CD4-positive, alpha-beta memory T cell (primary cell): ENCODE results near the gene EVX2. TPM values are rescaled to one million over a fixed set of nuclear protein-coding genes. Genes with fewer than 3 reads are reported as not detected.

ENCODE experiments used
- CTCF ChIA-PET: fragments of 350-600 bp; sonication (Branson Sonifier 250); formaldehyde crosslinking; loops from one replicate; lab custom pipeline; 2021; ENCODE audit warnings: inconsistent platforms; ENCODE audit not compliant: partially characterized antibody; lab: Charles Lee
- POLR2A ChIA-PET: fragments of 350-600 bp; sonication (Branson Sonifier 250); formaldehyde crosslinking; loops from one replicate; lab custom pipeline; 2021; ENCODE audit not compliant: partially characterized antibody; lab: Charles Lee
- DNase-seq, 5 donors: peaks; one replicate each; pipeline versions ENCODE4 v3.0.0 to v3.0.0-alpha.2; 2020 to 2022; ENCODE audit warnings: mixed read lengths in 1 of 5
- H3K27ac ChIP-seq: one replicate; pipeline ENCODE4 v1.7.0; 2013; ENCODE audit warnings: low read depth, low read length
- H3K27me3 ChIP-seq: 2 replicates; pipeline ENCODE4 v1.7.0; 2013; ENCODE audit warnings: mild to moderate bottlenecking, low read length, moderate library complexity; ENCODE audit not compliant: insufficient read depth
- H3K36me3 ChIP-seq: 2 replicates; pipeline ENCODE4 v1.7.0; 2013; ENCODE audit warnings: mild to moderate bottlenecking, low read length, moderate library complexity; ENCODE audit not compliant: insufficient read depth
- H3K4me1 ChIP-seq: 2 replicates; pipeline ENCODE4 v1.7.0; 2013; ENCODE audit warnings: mild to moderate bottlenecking, low read length, moderate library complexity; ENCODE audit not compliant: insufficient read depth
- H3K4me3 ChIP-seq, 2 donors: one replicate each; pipeline ENCODE4 v1.7.0; 2013; ENCODE audit warnings: low read length in 2 of 2, mild to moderate bottlenecking in 1 of 2
- H3K9me3 ChIP-seq, 2 donors: one replicate each; pipeline ENCODE4 v1.7.0; 2013; ENCODE audit warnings: low read length in 2 of 2, control low read depth in 1 of 2; ENCODE audit not compliant: control insufficient read depth in 1 of 2
- H3K27ac Mint-ChIP-seq, 7 donors: one replicate each; pipeline ENCODE4 v1.8.0; 2020 to 2021; ENCODE audit warnings: mixed read lengths in 7 of 7, mild to moderate bottlenecking in 6 of 7, inconsistent platforms in 3 of 7, moderate library complexity in 3 of 7
- H3K27me3 Mint-ChIP-seq, 2 donors: one replicate each; pipeline ENCODE4 v1.8.0; 2020 to 2021; ENCODE audit warnings: mixed read lengths in 2 of 2
- H3K36me3 Mint-ChIP-seq, 2 donors: one replicate each; pipeline ENCODE4 v1.8.0; 2020 to 2021; ENCODE audit warnings: mixed read lengths in 2 of 2, inconsistent platforms in 1 of 2, mild to moderate bottlenecking in 1 of 2
- H3K4me1 Mint-ChIP-seq, 4 donors: one replicate each; pipeline ENCODE4 v1.8.0; 2020 to 2021; ENCODE audit warnings: mixed read lengths in 4 of 4, mild to moderate bottlenecking in 1 of 4
- H3K4me3 Mint-ChIP-seq, 8 donors: one replicate each; pipeline ENCODE4 v1.8.0; 2020 to 2021; ENCODE audit warnings: mixed read lengths in 8 of 8, mild to moderate bottlenecking in 7 of 8, moderate library complexity in 6 of 8, inconsistent platforms in 3 of 8
- H3K9me3 Mint-ChIP-seq, 8 donors: one replicate each; pipeline ENCODE4 v1.8.0; 2020 to 2021; ENCODE audit warnings: mixed read lengths in 8 of 8, mild to moderate bottlenecking in 5 of 8, inconsistent platforms in 3 of 8, moderate library complexity in 1 of 8
- intact Hi-C: fragments of 100-400 bp; cut with micrococcal nuclease; formaldehyde crosslinking; loops from one replicate; pipeline ENCODE4 v1.15.1; 2023
- polyA plus RNA-seq, 2 donors: library from polyadenylated mRNA; unstranded; fragments of 300-500 nt; fragmentation: Illumina TruSeq; gene quantifications; one replicate each; pipeline ENCODE4 v1.2.3, GENCODE V29; 2021
- total RNA-seq, 2 experiments: library from RNA; stranded (reverse); gene quantifications; one replicate each; pipeline ENCODE4 v1.2.3, GENCODE V29; 2021

EVX2 gene
- total and polyA plus RNA-seq, 4 experiments from 2014 or later: not detected

- DNase-seq: peak; percentile 56 to 64 (median 58)
- Histone ChIP-seq H3K27me3 (peaks cover 78% of the 10 kb centered on the region), H3K4me3 (no peak overlapping the region), H3K9me3 (no peaks in the 10 kb centered on the region), H3K27ac (no peak overlapping the region), H3K4me1 (peaks cover 38% of the 10 kb centered on the region), H3K36me3 (no peaks in the 10 kb centered on the region)
- CTCF ChIA-PET: interaction anchor here (0.6 to 4.3 kb wide), 37 partner anchors 9 to 1636 kb away, joined by 3 to 127 read pairs (median 4); no protein-coding TSS in a partner anchor
- POLR2A ChIA-PET: interaction anchor here (0.9 to 2.2 kb wide), 2 partner anchors 328 to 1022 kb away, joined by 3 to 12 read pairs; no protein-coding TSS in a partner anchor
- intact Hi-C loops: loop anchor here (1.0 to 5.0 kb wide), 7 partner anchors 328 to 1290 kb away; no protein-coding TSS in a partner anchor
- Mint-ChIP-seq H3K36me3 (peaks cover 0 to 4% of the 10 kb centered on the region in 2 donors), H3K4me3 (peak overlapping the region in 2 of 8 donors; percentile 7 to 17), H3K4me1 (peaks cover 10 to 45% (median 27%) of the 10 kb centered on the region in 4 donors), H3K27me3 (peaks cover 61 to 63% of the 10 kb centered on the region in 2 donors), H3K9me3 (peaks cover 0 to 40% (median 10%) of the 10 kb centered on the region in 8 donors), H3K27ac (peak overlapping the region in 2 of 7 donors; percentile 31 to 89)
Measured at GRCh38 chr2:176126929-176127773, 43.4 kb upstream of the EVX2 start.

GRCh38 chr2:176125772-176126054, 42.0 kb upstream of the EVX2 start:
- Mint-ChIP-seq H3K4me1 (peaks cover 4 to 38% (median 24%) of the 10 kb centered on the region in 4 donors), H3K27ac (peak overlapping the region in 2 of 7 donors; percentile 19 to 89), H3K4me3 (peak overlapping the region in 1 of 8 donors; percentile 44), H3K27me3 (peaks cover 57 to 59% of the 10 kb centered on the region in 2 donors), H3K36me3 (peaks cover 0 to 5% of the 10 kb centered on the region in 2 donors), H3K9me3 (peaks cover 0 to 35% (median 2%) of the 10 kb centered on the region in 8 donors)
- ChIA-PET POLR2A (interaction anchor here (2.2 kb wide), 1 partner anchor 329 kb away, joined by 12 read pairs; no protein-coding TSS in a partner anchor), CTCF (interaction anchor here (0.8 to 4.3 kb wide), 6 partner anchors 15 to 1035 kb away, joined by 3 to 72 read pairs (median 6); no protein-coding TSS in a partner anchor)
- peaks cover 80% of the 10 kb centered on the region for H3K27me3 ChIP-seq
- no peak for DNase-seq
- no peaks in the 10 kb centered on the region for H3K9me3 ChIP-seq
- no peak overlapping the region for H3K4me3 ChIP-seq
- intact Hi-C loops: loop anchor here (2.0 to 5.0 kb wide), 2 partner anchors 1037 to 1291 kb away; no protein-coding TSS in a partner anchor
- no peaks in the 10 kb centered on the region for H3K36me3 ChIP-seq
- peaks cover 30% of the 10 kb centered on the region for H3K4me1 ChIP-seq
- no peak overlapping the region for H3K27ac ChIP-seq

- ChIA-PET POLR2A (interaction anchor here (2.2 kb wide), 1 partner anchor 330 kb away, joined by 12 read pairs; no protein-coding TSS in a partner anchor), CTCF (interaction anchor here (0.8 to 4.3 kb wide), 7 partner anchors 15 to 1036 kb away, joined by 3 to 72 read pairs (median 5); no protein-coding TSS in a partner anchor)
- H3K36me3 ChIP-seq: no peaks in the 10 kb centered on the region
- H3K27me3 ChIP-seq: peaks cover 82% of the 10 kb centered on the region
- Mint-ChIP-seq H3K4me3 (peak overlapping the region in 2 of 8 donors; percentile 11 to 44), H3K27me3 (peaks cover 61 to 63% of the 10 kb centered on the region in 2 donors), H3K4me1 (peaks cover 4 to 38% (median 22%) of the 10 kb centered on the region in 4 donors), H3K27ac (peak overlapping the region in 3 of 7 donors; percentile 19 to 89 (median 31)), H3K36me3 (peaks cover 0 to 5% of the 10 kb centered on the region in 2 donors), H3K9me3 (peaks cover 0 to 34% (median 2%) of the 10 kb centered on the region in 8 donors)
- H3K9me3 ChIP-seq: no peaks in the 10 kb centered on the region
- H3K4me1 ChIP-seq: peaks cover 27% of the 10 kb centered on the region
- no peak overlapping the region for H3K27ac ChIP-seq
- H3K4me3 ChIP-seq: no peak overlapping the region
- DNase-seq: no peak
- intact Hi-C loops: loop anchor here (5.0 kb wide), 1 partner anchor 1037 kb away; no protein-coding TSS in a partner anchor
Measured at GRCh38 chr2:176124947-176125771, 41.4 kb upstream of the EVX2 start.

- intact Hi-C loops: no loop called here
- H3K27ac Mint-ChIP-seq: peak overlapping the region in 4 of 7 donors; percentile 35 to 89 (median 59)
- H3K27ac ChIP-seq: no peak overlapping the region
- no peaks in the 10 kb centered on the region for H3K9me3 ChIP-seq
- peaks cover 0 to 34% (median 2%) of the 10 kb centered on the region in 8 donors for H3K9me3 Mint-ChIP-seq
- H3K4me3 ChIP-seq: no peak overlapping the region
- H3K27me3 ChIP-seq: peaks cover 88% of the 10 kb centered on the region
- peaks cover 68% of the 10 kb centered on the region in 2 donors for H3K27me3 Mint-ChIP-seq
- H3K4me3 Mint-ChIP-seq: peak overlapping the region in 7 of 8 donors; percentile 23 to 75 (median 44)
- H3K36me3 ChIP-seq: no peaks in the 10 kb centered on the region
- H3K4me1 ChIP-seq: peaks cover 25% of the 10 kb centered on the region
- ChIA-PET POLR2A (no interaction called here), CTCF (interaction anchor here (1.0 to 1.9 kb wide), 2 partner anchors 327 to 331 kb away, joined by 3 to 5 read pairs; no protein-coding TSS in a partner anchor)
- H3K4me1 Mint-ChIP-seq: peaks cover 4 to 42% (median 22%) of the 10 kb centered on the region in 4 donors
- H3K36me3 Mint-ChIP-seq: peaks cover 0 to 5% of the 10 kb centered on the region in 2 donors
- DNase-seq: no peak
Measured at GRCh38 chr2:176124110-176124946, 40.6 kb upstream of the EVX2 start.

GRCh38 chr2:176123411-176124109, 39.8 kb upstream of the EVX2 start:
- peaks cover 4 to 39% (median 20%) of the 10 kb centered on the region in 4 donors for H3K4me1 Mint-ChIP-seq
- DNase-seq: no peak
- peaks cover 23% of the 10 kb centered on the region for H3K4me1 ChIP-seq
- peak overlapping the region in 4 of 7 donors; percentile 3 to 89 (median 63) for H3K27ac Mint-ChIP-seq
- H3K27me3 ChIP-seq: peaks cover 82% of the 10 kb centered on the region
- H3K36me3 ChIP-seq: no peaks in the 10 kb centered on the region
- intact Hi-C loops: no loop called here
- ChIA-PET POLR2A (no interaction called here), CTCF (interaction anchor here (1.9 kb wide), 1 partner anchor 332 kb away, joined by 5 read pairs; no protein-coding TSS in a partner anchor)
- H3K9me3 ChIP-seq: no peaks in the 10 kb centered on the region
- no peak overlapping the region for H3K27ac ChIP-seq
- H3K4me3 Mint-ChIP-seq: peak overlapping the region in 7 of 8 donors; percentile 23 to 75 (median 44)
- H3K27me3 Mint-ChIP-seq: peaks cover 69 to 71% of the 10 kb centered on the region in 2 donors
- peaks cover 0 to 32% (median 7%) of the 10 kb centered on the region in 8 donors for H3K9me3 Mint-ChIP-seq
- H3K36me3 Mint-ChIP-seq: peaks cover 0 to 7% of the 10 kb centered on the region in 2 donors
- no peak overlapping the region for H3K4me3 ChIP-seq
